Fibroblast of the aortic adventitia (primary cell): ENCODE results near the gene CAMTA1. TPM values are rescaled to one million over a fixed set of nuclear protein-coding genes. Genes with fewer than 3 reads are reported as not detected.

Experiments used
- DNase-seq: peaks from one replicate; pipeline ENCODE4 v3.0.0-alpha.2; 2010; ENCODE audit warnings: low read depth
- H3K4me3 ChIP-seq: 2 replicates; pipeline ENCODE4 v1.5.1; 2011; ENCODE audit warnings: low read depth, mild to moderate bottlenecking, control low read depth, low read length, moderate library complexity
- CTCF ChIP-seq: IDR thresholded peaks from 2 replicates; pipeline ENCODE4 v1.5.1; 2011; ENCODE audit warnings: mild to moderate bottlenecking, low read length, control low read depth, inconsistent platforms; ENCODE audit not compliant: insufficient read depth
- total RNA-seq: library from RNA; depleted of rRNA; stranded (reverse); fragments of >200 nt; gene quantifications from 2 replicates; pipeline ENCODE4 v1.2.3, GENCODE V29; 2012; ENCODE audit warnings: low replicate concordance

Gene CAMTA1
- total RNA-seq, 1 donor: 91.9 TPM

GRCh38 chr1:7640920-7641585 lies 855.8 kb downstream of the CAMTA1 start:
- no peak for DNase-seq
- TF ChIP-seq CTCF: no peak
- H3K4me3 ChIP-seq: no peak overlapping the region

GRCh38 chr1:7641587-7642417 lies 856.5 kb downstream of the CAMTA1 start:
- no peak for TF ChIP-seq CTCF
- no peak overlapping the region for H3K4me3 ChIP-seq
- DNase-seq: no peak

- DNase-seq: no peak
- TF ChIP-seq CTCF: no peak
- no peak overlapping the region for H3K4me3 ChIP-seq
Measured at GRCh38 chr1:7642418-7642704, 857.1 kb downstream of the CAMTA1 start.

GRCh38 chr1:7642781-7643529 lies 857.7 kb downstream of the CAMTA1 start:
- no peak for TF ChIP-seq CTCF
- DNase-seq: no peak

GRCh38 chr1:7643530-7643929 lies 858.3 kb downstream of the CAMTA1 start:
- no peak for DNase-seq
- no peak for TF ChIP-seq CTCF
- no peak overlapping the region for H3K4me3 ChIP-seq

More at GRCh38 chr1:7642781-7643529, 857.7 kb downstream of the CAMTA1 start:
- H3K4me3 ChIP-seq: no peak overlapping the region

- no peak for DNase-seq
- no peak overlapping the region for H3K4me3 ChIP-seq
- TF ChIP-seq CTCF: no peak
Measured at GRCh38 chr1:7644086-7644485, 858.8 kb downstream of the CAMTA1 start.
